Thyroid gland (tissue), 4 donors: ENCODE measurements around the gene AKR1E2. TPM values are rescaled to one million over a fixed set of nuclear protein-coding genes. Genes with fewer than 3 reads are reported as not detected.

Experiments used
- DNase-seq, 2 donors: peaks; one replicate each; pipeline ENCODE4 v3.0.0-alpha.2; 2019
- H3K27ac ChIP-seq, 3 donors: fragments of 200-600 bp; sonication (generic); 1 replicate in 2 of 3; 2 replicates in 1 of 3; pipeline ENCODE4 v1.5.1; 2016 to 2019; ENCODE audit warnings: mild to moderate bottlenecking in 1 of 3, moderate library complexity in 1 of 3
- H3K27me3 ChIP-seq: fragments of 200-600 bp; sonication (generic); one replicate; pipeline ENCODE4 v1.5.1; 2019
- H3K36me3 ChIP-seq, 2 donors: fragments of 200-600 bp; sonication (generic); one replicate each; pipeline ENCODE4 v1.5.1; 2016 to 2019
- H3K4me1 ChIP-seq, 2 donors: fragments of 200-600 bp; sonication (generic); one replicate each; pipeline ENCODE4 v1.5.1; 2017 to 2019
- H3K4me3 ChIP-seq, 3 donors: fragments of 200-600 bp; sonication (generic); replicated peaks in 1 of 3; 1 replicate in 2 of 3; 2 replicates in 1 of 3; pipeline ENCODE4 v1.5.1; 2016; ENCODE audit warnings: mild to moderate bottlenecking in 1 of 3
- H3K9me3 ChIP-seq: fragments of 200-600 bp; sonication (generic); one replicate; pipeline ENCODE4 v1.5.1; 2017
- CTCF ChIP-seq, 6 experiments: fragments of 200-600 bp in 3 of 6; fragments of 450-650 bp in 3 of 6; sonication (generic) in 3 of 6; IDR thresholded peaks; one replicate each; pipeline ENCODE4 v1.5.1; 2016 to 2019; ENCODE audit warnings: antibody characterized with exemption in 6 of 6, mild to moderate bottlenecking in 2 of 6, inconsistent platforms in 1 of 6, moderate library complexity in 1 of 6
- POLR2A ChIP-seq, 2 donors: fragments of 450-650 bp; IDR thresholded peaks; one replicate each; pipeline ENCODE4 v1.6.1; 2017; ENCODE audit warnings: antibody characterized with exemption in 2 of 2, mild to moderate bottlenecking in 2 of 2, moderate library complexity in 1 of 2
- WGBS, 2 donors: methylation state at CpG; one replicate each; pipeline ENCODE4 v1.1.5; 2017; 5-methylcytosine and 5-hydroxymethylcytosine counted together
- intact Hi-C: fragments of 100-400 bp; cut with DNase I; formaldehyde crosslinking; loops from one replicate; pipeline ENCODE4 v1.15.1; 2023
- total RNA-seq, 4 donors: library from RNA; depleted of rRNA; stranded (reverse); fragments of >200 nt; gene quantifications; one replicate each; pipeline ENCODE4 v1.2.3, GENCODE V29; 2016

The AKR1E2 gene
- total RNA-seq, 4 donors from 2014 or later = 14.4 to 18.5 (median 15.9) TPM

GRCh38 chr10:4792381-4792780 is 33.6 kb upstream of the AKR1E2 start:
- H3K36me3 ChIP-seq = no peaks in the 10 kb centered on the region
- H3K27me3 ChIP-seq = no peaks in the 10 kb centered on the region
- 58 to 59% methylated on average over 1 of the region's 1 CpG for WGBS, 2 donors
- no peak overlapping the region for H3K4me3 ChIP-seq
- peaks cover 0 to 4% of the 10 kb centered on the region in 2 donors for H3K4me1 ChIP-seq
- H3K27ac ChIP-seq = no peak overlapping the region
- intact Hi-C loops = no loop called here
- TF ChIP-seq CTCF (IDR thresholded peaks at IDR 0.05) (no peak), POLR2A (IDR thresholded peaks at IDR 0.05) (no peak)
- H3K9me3 ChIP-seq = no peaks in the 10 kb centered on the region
- no peak for DNase-seq

- no peak overlapping the region for H3K27ac ChIP-seq
- H3K27me3 ChIP-seq = no peaks in the 10 kb centered on the region
- no peaks in the 10 kb centered on the region for H3K9me3 ChIP-seq
- no peaks in the 10 kb centered on the region for H3K4me1 ChIP-seq
- no peak for TF ChIP-seq CTCF (IDR thresholded peaks at IDR 0.05)
- TF ChIP-seq POLR2A (IDR thresholded peaks at IDR 0.05) = no peak
- intact Hi-C loops = no loop called here
- WGBS, 2 donors = 80 to 89% methylated on average over 3 of the region's 3 CpGs
- H3K4me3 ChIP-seq = no peak overlapping the region
- no peaks in the 10 kb centered on the region for H3K36me3 ChIP-seq
- no peak for DNase-seq
Observed at GRCh38 chr10:4801405-4801804, 24.6 kb upstream of the AKR1E2 start.

- WGBS, 2 donors = 88% methylated on average over 6 of the region's 6 CpGs
- intact Hi-C loops = no loop called here
Observed at GRCh38 chr10:4802711-4803487, 23.1 kb upstream of the AKR1E2 start.

GRCh38 chr10:4803822-4804221 is 22.2 kb upstream of the AKR1E2 start:
- no peaks in the 10 kb centered on the region for H3K4me1 ChIP-seq
- no peaks in the 10 kb centered on the region for H3K36me3 ChIP-seq
- DNase-seq = no peak
- 77 to 93% methylated on average over 2 of the region's 2 CpGs for WGBS, 2 donors
- H3K4me3 ChIP-seq = no peak overlapping the region
- H3K27ac ChIP-seq = no peak overlapping the region
- H3K27me3 ChIP-seq = no peaks in the 10 kb centered on the region
- TF ChIP-seq CTCF (IDR thresholded peaks at IDR 0.05) (no peak), POLR2A (IDR thresholded peaks at IDR 0.05) (no peak)
- no peaks in the 10 kb centered on the region for H3K9me3 ChIP-seq
- intact Hi-C loops = no loop called here

More at GRCh38 chr10:4802711-4803487, 23.1 kb upstream of the AKR1E2 start:
- Histone ChIP-seq H3K9me3 (no peaks in the 10 kb centered on the region), H3K4me1 (no peaks in the 10 kb centered on the region), H3K27ac (no peak overlapping the region), H3K4me3 (no peak overlapping the region), H3K27me3 (no peaks in the 10 kb centered on the region), H3K36me3 (no peaks in the 10 kb centered on the region)
- DNase-seq = no peak
- no peak for TF ChIP-seq CTCF (IDR thresholded peaks at IDR 0.05)

- TF ChIP-seq POLR2A (IDR thresholded peaks at IDR 0.05) (no peak), CTCF (IDR thresholded peaks at IDR 0.05) (no peak)
- Histone ChIP-seq H3K4me3 (no peak overlapping the region), H3K27ac (no peak overlapping the region), H3K9me3 (no peaks in the 10 kb centered on the region), H3K4me1 (peaks cover 0 to 5% of the 10 kb centered on the region in 2 donors), H3K36me3 (no peaks in the 10 kb centered on the region), H3K27me3 (no peaks in the 10 kb centered on the region)
- WGBS, 2 donors = 84 to 85% methylated on average over 5 of the region's 5 CpGs
- intact Hi-C loops = no loop called here
- DNase-seq = no peak
Observed at GRCh38 chr10:4804465-4804864, 21.5 kb upstream of the AKR1E2 start.
